ENCODE data around the gene SRBD1.

SRBD1 gene

GRCh38 chr2:45649858-45650811 lies 39.1 kb upstream of the SRBD1 start:
- peaks cover 26% of the 10 kb centered on the region for H3K79me1 ChIP-seq (replicated peaks; ENCODE audit: low read length, poor library complexity, severe bottlenecking)
- H3K23ac ChIP-seq (ENCODE audit: low read length in 2 of 2): peak overlapping the region in 1 of 2 experiments; percentile 65
- no peaks in the 10 kb centered on the region for H3K36me3 ChIP-seq (ENCODE audit: control insufficient read depth in 1 of 2, insufficient read depth in 2 of 2, low read depth in 1 of 2, low read length in 2 of 2)
- H3K9me3 ChIP-seq (ENCODE audit: control insufficient read depth, low read length): no peaks in the 10 kb centered on the region
- H3K4ac ChIP-seq (ENCODE audit: low read depth in 1 of 2, low read length in 2 of 2): peak overlapping the region; percentile 24 to 64
- peak overlapping the region; percentile 100 for H3K4me2 ChIP-seq (ENCODE audit: low read length, poor library complexity, severe bottlenecking)
- H2AFZ ChIP-seq (ENCODE audit: low read depth, low read length): peak overlapping the region; percentile 84
- DNase-seq: peak; percentile 76
- H3K18ac ChIP-seq (ENCODE audit: low read depth in 1 of 2, low read length in 2 of 2): peak overlapping the region; percentile 26 to 96
- H2AK5ac ChIP-seq (ENCODE audit: low read length, severe bottlenecking): no peak overlapping the region
- H3K27me3 ChIP-seq (ENCODE audit: control insufficient read depth in 1 of 2, insufficient read depth in 1 of 2, low read length in 2 of 2): no peaks in the 10 kb centered on the region
- peak overlapping the region; percentile 95 for H3K9ac ChIP-seq (ENCODE audit: low read length)
- H4K91ac ChIP-seq (ENCODE audit: low read length): peak overlapping the region; percentile 91
- peak overlapping the region; percentile 83 to 92 for H3K4me3 ChIP-seq (ENCODE audit: insufficient read depth in 1 of 2, low read depth in 1 of 2, low read length in 2 of 2)
- peak overlapping the region; percentile 87 for H2BK15ac ChIP-seq (ENCODE audit: low read depth, poor library complexity, severe bottlenecking)
- peak overlapping the region; percentile 26 to 43 for H3K14ac ChIP-seq (ENCODE audit: low read length in 2 of 2)
- H4K8ac ChIP-seq (ENCODE audit: low read length): peak overlapping the region; percentile 80
- under 1% methylated on average over 64 of the region's 66 CpGs for WGBS
- H2BK12ac ChIP-seq (ENCODE audit: low read length in 2 of 2): peak overlapping the region; percentile 0 to 49
- peak overlapping the region; percentile 95 for H2BK120ac ChIP-seq (ENCODE audit: low read depth, low read length)
- peak overlapping the region; percentile 46 for H3K27ac ChIP-seq (ENCODE audit: low read length, poor library complexity, severe bottlenecking)
- peak overlapping the region; percentile 69 for H2BK5ac ChIP-seq (ENCODE audit: low read depth, low read length, poor library complexity, severe bottlenecking)
- H3K4me1 ChIP-seq (ENCODE audit: control insufficient read depth, insufficient read depth, low read depth, low read length): peaks cover 13% of the 10 kb centered on the region

GRCh38 chr2:45649462-45649857 lies 38.4 kb upstream of the SRBD1 start:
- H3K79me1 ChIP-seq (replicated peaks; ENCODE audit: low read length, poor library complexity, severe bottlenecking): peaks cover 21% of the 10 kb centered on the region
- peak overlapping the region; percentile 95 for H3K9ac ChIP-seq (ENCODE audit: low read length)
- no peak overlapping the region for H4K91ac ChIP-seq (ENCODE audit: low read length)
- peak overlapping the region; percentile 38 for H3K27ac ChIP-seq (ENCODE audit: low read length, poor library complexity, severe bottlenecking)
- H2BK15ac ChIP-seq (ENCODE audit: low read depth, poor library complexity, severe bottlenecking): no peak overlapping the region
- no peak overlapping the region for H2BK120ac ChIP-seq (ENCODE audit: low read depth, low read length)
- H3K9me3 ChIP-seq (ENCODE audit: control insufficient read depth, low read length): no peaks in the 10 kb centered on the region
- peak overlapping the region; percentile 100 for H3K4me2 ChIP-seq (ENCODE audit: low read length, poor library complexity, severe bottlenecking)
- no peak overlapping the region for H2AK5ac ChIP-seq (ENCODE audit: low read length, severe bottlenecking)
- no peak overlapping the region for H4K8ac ChIP-seq (ENCODE audit: low read length)
- peak; percentile 32 for DNase-seq
- H2BK5ac ChIP-seq (ENCODE audit: low read depth, low read length, poor library complexity, severe bottlenecking): no peak overlapping the region
- peak overlapping the region in 1 of 2 experiments; percentile 0 for H2BK12ac ChIP-seq (ENCODE audit: low read length in 2 of 2)
- H2AFZ ChIP-seq (ENCODE audit: low read depth, low read length): no peak overlapping the region
- peak overlapping the region in 1 of 2 experiments; percentile 40 for H3K4ac ChIP-seq (ENCODE audit: low read depth in 1 of 2, low read length in 2 of 2)
- no peak overlapping the region for H3K14ac ChIP-seq (ENCODE audit: low read length in 2 of 2)
- H3K4me3 ChIP-seq (ENCODE audit: insufficient read depth in 1 of 2, low read depth in 1 of 2, low read length in 2 of 2): peak overlapping the region in 1 of 2 experiments; percentile 92
- H3K18ac ChIP-seq (ENCODE audit: low read depth in 1 of 2, low read length in 2 of 2): peak overlapping the region in 1 of 2 experiments; percentile 96
- 26% methylated on average over 10 of the region's 10 CpGs for WGBS
- H3K36me3 ChIP-seq (ENCODE audit: control insufficient read depth in 1 of 2, insufficient read depth in 2 of 2, low read depth in 1 of 2, low read length in 2 of 2): no peaks in the 10 kb centered on the region
- H3K27me3 ChIP-seq (ENCODE audit: control insufficient read depth in 1 of 2, insufficient read depth in 1 of 2, low read length in 2 of 2): no peaks in the 10 kb centered on the region
- H3K4me1 ChIP-seq (ENCODE audit: control insufficient read depth, insufficient read depth, low read depth, low read length): peaks cover 13% of the 10 kb centered on the region
- H3K23ac ChIP-seq (ENCODE audit: low read length in 2 of 2): no peak overlapping the region

- peak overlapping the region in 1 of 2 experiments; percentile 92 for H3K4me3 ChIP-seq (ENCODE audit: insufficient read depth in 1 of 2, low read depth in 1 of 2, low read length in 2 of 2)
- WGBS: 48% methylated on average over 2 of the region's 2 CpGs
- no peak overlapping the region for H2AK5ac ChIP-seq (ENCODE audit: low read length, severe bottlenecking)
- peaks cover 13% of the 10 kb centered on the region for H3K79me1 ChIP-seq (replicated peaks; ENCODE audit: low read length, poor library complexity, severe bottlenecking)
- no peak overlapping the region for H2BK15ac ChIP-seq (ENCODE audit: low read depth, poor library complexity, severe bottlenecking)
- H3K9me3 ChIP-seq (ENCODE audit: control insufficient read depth, low read length): no peaks in the 10 kb centered on the region
- H2BK12ac ChIP-seq (ENCODE audit: low read length in 2 of 2): no peak overlapping the region
- no peak overlapping the region for H3K18ac ChIP-seq (ENCODE audit: low read depth in 1 of 2, low read length in 2 of 2)
- H4K91ac ChIP-seq (ENCODE audit: low read length): no peak overlapping the region
- no peaks in the 10 kb centered on the region for H3K27me3 ChIP-seq (ENCODE audit: control insufficient read depth in 1 of 2, insufficient read depth in 1 of 2, low read length in 2 of 2)
- no peak overlapping the region for H2BK5ac ChIP-seq (ENCODE audit: low read depth, low read length, poor library complexity, severe bottlenecking)
- no peak overlapping the region for H3K23ac ChIP-seq (ENCODE audit: low read length in 2 of 2)
- no peak overlapping the region for H2BK120ac ChIP-seq (ENCODE audit: low read depth, low read length)
- no peak overlapping the region for H3K14ac ChIP-seq (ENCODE audit: low read length in 2 of 2)
- no peak overlapping the region for H4K8ac ChIP-seq (ENCODE audit: low read length)
- no peak for DNase-seq
- H3K4me2 ChIP-seq (ENCODE audit: low read length, poor library complexity, severe bottlenecking): no peak overlapping the region
- H3K36me3 ChIP-seq (ENCODE audit: control insufficient read depth in 1 of 2, insufficient read depth in 2 of 2, low read depth in 1 of 2, low read length in 2 of 2): no peaks in the 10 kb centered on the region
- no peak overlapping the region for H3K27ac ChIP-seq (ENCODE audit: low read length, poor library complexity, severe bottlenecking)
- peaks cover 15% of the 10 kb centered on the region for H3K4me1 ChIP-seq (ENCODE audit: control insufficient read depth, insufficient read depth, low read depth, low read length)
- no peak overlapping the region for H3K4ac ChIP-seq (ENCODE audit: low read depth in 1 of 2, low read length in 2 of 2)
- H2AFZ ChIP-seq (ENCODE audit: low read depth, low read length): no peak overlapping the region
- H3K9ac ChIP-seq (ENCODE audit: low read length): peak overlapping the region; percentile 95
Measured at GRCh38 chr2:45648636-45649035, 37.6 kb upstream of the SRBD1 start.

GRCh38 chr2:45647986-45648520 lies 37.0 kb upstream of the SRBD1 start:
- no peaks in the 10 kb centered on the region for H3K36me3 ChIP-seq (ENCODE audit: control insufficient read depth in 1 of 2, insufficient read depth in 2 of 2, low read depth in 1 of 2, low read length in 2 of 2)
- H2AK5ac ChIP-seq (ENCODE audit: low read length, severe bottlenecking): no peak overlapping the region
- no peak overlapping the region for H3K18ac ChIP-seq (ENCODE audit: low read depth in 1 of 2, low read length in 2 of 2)
- H3K27me3 ChIP-seq (ENCODE audit: control insufficient read depth in 1 of 2, insufficient read depth in 1 of 2, low read length in 2 of 2): peaks cover 2 to 3% of the 10 kb centered on the region in 2 experiments
- H3K4ac ChIP-seq (ENCODE audit: low read depth in 1 of 2, low read length in 2 of 2): no peak overlapping the region
- H2AFZ ChIP-seq (ENCODE audit: low read depth, low read length): no peak overlapping the region
- H4K91ac ChIP-seq (ENCODE audit: low read length): no peak overlapping the region
- no peak overlapping the region for H3K4me3 ChIP-seq (ENCODE audit: insufficient read depth in 1 of 2, low read depth in 1 of 2, low read length in 2 of 2)
- H3K23ac ChIP-seq (ENCODE audit: low read length in 2 of 2): no peak overlapping the region
- H2BK5ac ChIP-seq (ENCODE audit: low read depth, low read length, poor library complexity, severe bottlenecking): no peak overlapping the region
- H3K79me1 ChIP-seq (replicated peaks; ENCODE audit: low read length, poor library complexity, severe bottlenecking): peaks cover 10% of the 10 kb centered on the region
- peak; percentile 8 for DNase-seq
- H4K8ac ChIP-seq (ENCODE audit: low read length): no peak overlapping the region
- no peak overlapping the region for H3K9ac ChIP-seq (ENCODE audit: low read length)
- H3K14ac ChIP-seq (ENCODE audit: low read length in 2 of 2): no peak overlapping the region
- peaks cover 18% of the 10 kb centered on the region for H3K4me1 ChIP-seq (ENCODE audit: control insufficient read depth, insufficient read depth, low read depth, low read length)
- no peak overlapping the region for H3K4me2 ChIP-seq (ENCODE audit: low read length, poor library complexity, severe bottlenecking)
- 96% methylated on average over 2 of the region's 3 CpGs for WGBS
- H2BK120ac ChIP-seq (ENCODE audit: low read depth, low read length): no peak overlapping the region
- H2BK15ac ChIP-seq (ENCODE audit: low read depth, poor library complexity, severe bottlenecking): no peak overlapping the region
- no peaks in the 10 kb centered on the region for H3K9me3 ChIP-seq (ENCODE audit: control insufficient read depth, low read length)
- H3K27ac ChIP-seq (ENCODE audit: low read length, poor library complexity, severe bottlenecking): no peak overlapping the region
- H2BK12ac ChIP-seq (ENCODE audit: low read length in 2 of 2): no peak overlapping the region
